IMR-90 (cell line): Measurements from ENCODE around the gene DCAF17. TPM values are rescaled to one million over a fixed set of nuclear protein-coding genes. Genes with fewer than 3 reads are reported as not detected.
"Not testable (repeated sequence)": the region's sequence is repeated elsewhere in the genome, so short reads cannot be mapped to it uniquely, and the experiment has no call there.

ENCODE experiments used
- ATAC-seq: fragments of 200-7000 bp; cut with Tn5 transposase; 2 replicates; pipeline ENCODE4 v1.9.1; 2020; ENCODE audit warnings: low read depth, mild to moderate bottlenecking, moderate library complexity
- BruUV-seq: library from RNA; stranded (reverse); fragments of 400-500 nt; replicated peaks from 2 replicates; lab custom pipeline; 2021; lab: Mats Ljungman, UMichigan
- CTCF ChIA-PET: fragments of 300-600 bp; formaldehyde crosslinking; extraction: SDS; loops from one replicate; lab custom pipeline; 2021; ENCODE audit warnings: antibody characterized with exemption; lab: Yijun Ruan, JAX
- POLR2A ChIA-PET: fragments of 300-600 bp; sonication (Branson Sonifier 250); formaldehyde crosslinking; loops from one replicate; lab custom pipeline; 2022; ENCODE audit warnings: antibody characterized with exemption; ENCODE audit not compliant: unreplicated experiment; lab: Charles Lee
- DNase-seq: peaks from one replicate; pipeline ENCODE4 v3.0.0; 2013
- H2AFZ ChIP-seq: replicated peaks from 2 replicates; pipeline ENCODE3; 2013; ENCODE audit warnings: low read length, mild to moderate bottlenecking; ENCODE audit not compliant: poor library complexity
- H2AK5ac ChIP-seq: 2 replicates; pipeline ENCODE4 v1.6.1; 2013; ENCODE audit warnings: low read depth, low read length, inconsistent platforms
- H2AK9ac ChIP-seq: replicated peaks from 2 replicates; pipeline ENCODE3; 2013; ENCODE audit warnings: mild to moderate bottlenecking, low read depth, low read length, moderate library complexity; ENCODE audit not compliant: poor library complexity
- H2BK120ac ChIP-seq: 2 replicates; pipeline ENCODE4 v1.6.1; 2013; ENCODE audit warnings: low read depth, low read length, inconsistent platforms
- H2BK15ac ChIP-seq: 3 replicates; pipeline ENCODE4 v1.6.1; 2013; ENCODE audit warnings: low read depth, low read length, inconsistent platforms
- H2BK20ac ChIP-seq: 2 replicates; pipeline ENCODE4 v1.6.1; 2013; ENCODE audit warnings: low read depth, mild to moderate bottlenecking, inconsistent platforms, low read length, moderate library complexity
- H2BK5ac ChIP-seq: 2 replicates; pipeline ENCODE4 v1.6.1; 2013; ENCODE audit warnings: mild to moderate bottlenecking, low read depth, low read length, inconsistent platforms; ENCODE audit not compliant: poor library complexity, severe bottlenecking
- H3K14ac ChIP-seq: replicated peaks from 2 replicates; pipeline ENCODE4 v1.6.1; 2013; ENCODE audit warnings: low read depth, low read length, inconsistent platforms
- H3K18ac ChIP-seq: 2 replicates; pipeline ENCODE4 v1.6.1; 2013; ENCODE audit warnings: low read depth, low read length, control low read depth
- H3K23ac ChIP-seq: 2 replicates; pipeline ENCODE4 v1.6.1; 2013; ENCODE audit warnings: low read depth, low read length, inconsistent platforms
- H3K27ac ChIP-seq: 2 replicates; pipeline ENCODE4 v1.5.1; 2013; ENCODE audit warnings: mild to moderate bottlenecking, control low read depth, low read length; ENCODE audit not compliant: insufficient read depth
- H3K27me3 ChIP-seq: 2 replicates; pipeline ENCODE4 v1.6.1; 2013; ENCODE audit warnings: low read length; ENCODE audit not compliant: control insufficient read depth, insufficient read depth
- H3K36me3 ChIP-seq: 2 replicates; pipeline ENCODE4 v1.6.1; 2013; ENCODE audit warnings: low read length, mixed read lengths; ENCODE audit not compliant: control insufficient read depth, insufficient read depth
- H3K4ac ChIP-seq: 2 replicates; pipeline ENCODE4 v1.6.1; 2013; ENCODE audit warnings: low read depth, low read length, inconsistent platforms
- H3K4me1 ChIP-seq: 2 replicates; pipeline ENCODE4 v1.6.1; 2013; ENCODE audit warnings: low read length, mixed read lengths; ENCODE audit not compliant: control insufficient read depth, insufficient read depth
- H3K4me2 ChIP-seq: 2 replicates; pipeline ENCODE4 v1.6.1; 2013; ENCODE audit warnings: low read depth, mild to moderate bottlenecking, control low read depth, low read length, moderate library complexity
- H3K4me3 ChIP-seq: 2 replicates; pipeline ENCODE4 v1.5.1; 2013; ENCODE audit warnings: low read depth, mild to moderate bottlenecking, control low read depth, low read length, moderate library complexity; ENCODE audit not compliant: insufficient read depth
- H3K56ac ChIP-seq: 2 replicates; pipeline ENCODE4 v1.6.1; 2013; ENCODE audit warnings: low read length, inconsistent platforms; ENCODE audit not compliant: insufficient read depth; ENCODE audit errors: extremely low read depth
- H3K79me1 ChIP-seq, 2 experiments: 2 replicates each; pipeline ENCODE4 v1.6.1; 2013; ENCODE audit warnings: low read length in 2 of 2, inconsistent platforms in 1 of 2, low read depth in 1 of 2
- H3K9ac ChIP-seq: 2 replicates; pipeline ENCODE4 v1.6.1; 2013; ENCODE audit warnings: low read depth, low read length, control low read depth
- H3K9me1 ChIP-seq: 2 replicates; pipeline ENCODE4 v1.6.1; 2013; ENCODE audit warnings: low read length, inconsistent platforms; ENCODE audit not compliant: insufficient read depth
- H3K9me3 ChIP-seq: 2 replicates; pipeline ENCODE4 v1.6.1; 2013; ENCODE audit warnings: low read length; ENCODE audit not compliant: control insufficient read depth, insufficient read depth
- H4K20me1 ChIP-seq: 2 replicates; pipeline ENCODE4 v1.6.1; 2013; ENCODE audit warnings: low read length, inconsistent platforms; ENCODE audit not compliant: insufficient read depth
- H4K5ac ChIP-seq: 2 replicates; pipeline ENCODE4 v1.6.1; 2013; ENCODE audit warnings: mild to moderate bottlenecking, low read depth, low read length, control low read depth
- H4K8ac ChIP-seq, 2 experiments: 2 replicates each; pipeline ENCODE4 v1.6.1; 2013; ENCODE audit warnings: low read depth in 2 of 2, low read length in 2 of 2, control low read depth in 1 of 2, inconsistent platforms in 1 of 2
- H4K91ac ChIP-seq: 2 replicates; pipeline ENCODE4 v1.6.1; 2013; ENCODE audit warnings: low read depth, low read length, inconsistent platforms; ENCODE audit not compliant: insufficient read depth
- BHLHE40 ChIP-seq: fragments of 150-350 bp; IDR thresholded peaks from 2 replicates; pipeline ENCODE4 v1.6.1; 2016; ENCODE audit warnings: mild to moderate bottlenecking, low read depth, low read length
- MAFK ChIP-seq: IDR thresholded peaks from 2 replicates; pipeline ENCODE4 v1.6.1; 2012; ENCODE audit warnings: low read depth, low read length, improper control_type of control experiment
- MAZ ChIP-seq: IDR thresholded peaks from 2 replicates; pipeline ENCODE4 v1.6.1; 2012; ENCODE audit warnings: low read depth, mild to moderate bottlenecking, low read length, improper control_type of control experiment, moderate library complexity, borderline replicate concordance
- RAD21 ChIP-seq: IDR thresholded peaks from 2 replicates; pipeline ENCODE4 v1.6.1; 2012; ENCODE audit warnings: low read length, improper control_type of control experiment
- WGBS, 2 experiments: methylation state at CpG; one replicate each; pipeline versions ENCODE4 v1.1.5 to v1.1.7; 2013; ENCODE audit warnings: missing lambda C conversion rate in 2 of 2; ENCODE audit not compliant: insufficient read length in 1 of 2; ENCODE audit errors: extremely low coverage in 2 of 2; 5-methylcytosine and 5-hydroxymethylcytosine counted together
- dilution Hi-C: fragments of 300-500 bp; cut with HindIII; formaldehyde crosslinking; loops from one replicate; pipeline ENCODE4 v1.14.3; 2018; ENCODE audit warnings: low sequenced_read_pairs; ENCODE audit not compliant: unreplicated experiment
- in situ Hi-C: fragments of 300-500 bp; cut with MboI; formaldehyde crosslinking; loops from 3 replicates; pipeline ENCODE4 v1.14.3; 2019; ENCODE audit warnings: low sequenced_read_pairs, inconsistent platforms, mixed read lengths
- intact Hi-C: fragments of 100-400 bp; cut with micrococcal nuclease; formaldehyde crosslinking; loops from 2 replicates; pipeline ENCODE4 v1.10.0; 2022
- polyA plus RNA-seq, 3 experiments: library from polyadenylated mRNA; depleted of rRNA; stranded (reverse); fragments of >200 nt; gene quantifications; 2 replicates each; pipeline ENCODE4 v1.2.3, GENCODE V29; 2012; ENCODE audit warnings: low replicate concordance in 1 of 3
- total RNA-seq: library from RNA; depleted of rRNA; stranded (reverse); fragments of >200 nt; gene quantifications from 2 replicates; pipeline ENCODE4 v1.2.3, GENCODE V29; 2012

Gene DCAF17
- total and polyA plus RNA-seq, 2 of the 4 experiments (the other 2 are of a cell fraction), result 6.7 to 13.1 TPM

- Histone ChIP-seq H4K20me1 (no peaks in the 10 kb centered on the region), H3K18ac (no peak overlapping the region), H2AK5ac (no peak overlapping the region), H3K4me1 (no peaks in the 10 kb centered on the region), H3K36me3 (no peaks in the 10 kb centered on the region), H3K23ac (no peak overlapping the region), H3K56ac (no peak overlapping the region), H3K9me1 (no peaks in the 10 kb centered on the region), H3K4ac (no peak overlapping the region), H2BK120ac (no peak overlapping the region), H2BK15ac (no peak overlapping the region), H3K27ac (no peak overlapping the region), H3K27me3 (no peaks in the 10 kb centered on the region), H4K91ac (no peak overlapping the region), H2AK9ac (no peak overlapping the region), H2AFZ (no peak overlapping the region), H3K79me1 (no peaks in the 10 kb centered on the region), H3K9me3 (no peaks in the 10 kb centered on the region), H3K9ac (no peak overlapping the region), H4K8ac (no peak overlapping the region), H3K4me3 (no peak overlapping the region), H2BK5ac (no peak overlapping the region), H3K4me2 (no peak overlapping the region), H4K5ac (no peak overlapping the region), H2BK20ac (no peak overlapping the region), H3K14ac (no peak overlapping the region)
- WGBS, 2 experiments, result 100% methylated on average over 1 of the region's 6 CpGs; no CpG with 5 or more reads in 1 of the 2 experiments
- ChIA-PET POLR2A (no interaction called here), CTCF (no interaction called here)
- no TSS peak for BruUV-seq
- dilution Hi-C loops, result no loop called here
- ATAC-seq, result no peak
- no peak for DNase-seq
- intact Hi-C loops, result no loop called here
- TF ChIP-seq MAZ, result no peak
- TF ChIP-seq BHLHE40, result no peak
- no peak for TF ChIP-seq MAFK
- TF ChIP-seq RAD21, result no peak
- in situ Hi-C loops, result no loop called here
These were observed 58.6 kb downstream of the DCAF17 start for GRCh38 chr2:171492664-171493063.

GRCh38 chr2:171497664-171498063 lies 63.6 kb downstream of the DCAF17 start:
- H3K4me3 ChIP-seq, ATAC-seq, H3K23ac ChIP-seq, H4K20me1 ChIP-seq, H3K79me1 ChIP-seq, in situ Hi-C loops, dilution Hi-C loops, H2BK20ac ChIP-seq, H3K27me3 ChIP-seq, H3K4me1 ChIP-seq, H3K36me3 ChIP-seq, H3K9me1 ChIP-seq, H3K9me3 ChIP-seq, H3K18ac ChIP-seq, H4K5ac ChIP-seq, BruUV-seq, H3K4ac ChIP-seq, POLR2A ChIA-PET, DNase-seq, H4K91ac ChIP-seq, H2AFZ ChIP-seq, H3K14ac ChIP-seq, H2BK15ac ChIP-seq, H2AK5ac ChIP-seq, H3K56ac ChIP-seq, intact Hi-C loops, H2BK5ac ChIP-seq, H2BK120ac ChIP-seq, H2AK9ac ChIP-seq, CTCF ChIA-PET, H3K27ac ChIP-seq, H4K8ac ChIP-seq, H3K4me2 ChIP-seq, H3K9ac ChIP-seq: not testable (repeated sequence)
- WGBS, 2 experiments, result 83% methylated on average over 1 of the region's 5 CpGs; no CpG with 5 or more reads in 1 of the 2 experiments
